ENCODE data around the gene GRK5.
A peak's percentile ranks its signal among the peaks of the same experiment; 100 is the strongest.

Gene GRK5

DNA sequence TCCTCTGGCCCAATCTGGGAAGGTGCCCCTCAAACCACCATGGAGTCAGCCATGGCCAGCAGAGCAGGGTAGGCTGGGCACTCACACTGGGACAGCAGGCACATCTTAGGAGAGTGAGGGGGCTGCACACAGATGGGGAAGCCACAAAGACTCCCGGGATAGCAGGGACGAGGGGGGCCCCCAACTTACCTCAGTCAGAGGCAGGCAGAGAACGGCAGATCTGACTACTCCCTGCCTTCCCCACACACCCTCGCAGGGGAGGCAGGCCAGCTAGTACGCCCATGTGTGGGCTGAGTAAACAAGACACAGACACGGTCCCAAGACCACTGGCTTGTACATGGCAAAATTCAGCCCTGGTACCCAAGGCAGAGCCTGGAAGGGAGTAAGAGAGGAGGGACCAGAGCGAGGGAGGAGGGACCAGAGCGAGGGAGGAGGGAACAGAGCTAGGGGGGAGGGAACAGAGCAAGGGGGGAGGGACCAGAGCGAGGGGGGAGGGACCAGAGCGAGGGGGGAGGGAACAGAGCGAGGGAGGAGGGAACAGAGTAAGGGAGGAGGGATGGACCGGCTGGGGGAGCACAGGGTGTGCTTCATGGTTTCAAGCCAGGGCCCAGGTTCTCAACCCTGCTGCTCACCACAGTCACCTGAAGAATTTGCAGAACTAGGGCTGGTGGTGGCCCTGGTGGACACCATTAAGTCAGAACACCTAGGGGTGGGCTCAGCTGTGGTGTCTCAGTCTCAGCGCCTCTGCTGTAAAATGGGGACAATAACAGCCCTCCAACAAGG, 261.4 kb downstream of the GRK5 start:
- DNase-seq, result no peak

- no peak for DNase-seq
These were observed 261.9 kb downstream of the GRK5 start for GRCh38 chr10:119469325-119469707.

DNA sequence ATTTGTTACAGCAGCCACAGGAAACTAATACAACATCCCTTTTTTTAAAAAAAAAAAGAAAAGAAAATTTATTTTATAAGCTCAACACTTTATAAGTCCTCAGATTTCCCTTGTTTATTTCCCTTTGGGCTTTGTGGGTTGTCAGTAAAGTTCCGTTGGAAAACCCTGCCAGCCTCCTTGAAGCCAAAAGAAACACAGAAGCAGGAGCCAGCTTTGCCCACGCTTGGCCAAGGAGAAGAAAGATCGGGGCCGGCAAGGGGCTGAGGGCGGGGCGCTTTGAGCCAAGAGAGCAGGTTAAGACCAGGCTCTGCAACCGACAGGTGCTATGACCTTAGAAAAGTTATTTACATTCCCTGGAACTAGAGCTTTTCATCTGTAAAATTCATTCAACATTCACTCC, 262.5 kb downstream of the GRK5 start:
- no peak for DNase-seq

GRCh38 chr10:119470920-119471702, 263.7 kb downstream of the GRK5 start:
- DNase-seq, result no peak

DNA sequence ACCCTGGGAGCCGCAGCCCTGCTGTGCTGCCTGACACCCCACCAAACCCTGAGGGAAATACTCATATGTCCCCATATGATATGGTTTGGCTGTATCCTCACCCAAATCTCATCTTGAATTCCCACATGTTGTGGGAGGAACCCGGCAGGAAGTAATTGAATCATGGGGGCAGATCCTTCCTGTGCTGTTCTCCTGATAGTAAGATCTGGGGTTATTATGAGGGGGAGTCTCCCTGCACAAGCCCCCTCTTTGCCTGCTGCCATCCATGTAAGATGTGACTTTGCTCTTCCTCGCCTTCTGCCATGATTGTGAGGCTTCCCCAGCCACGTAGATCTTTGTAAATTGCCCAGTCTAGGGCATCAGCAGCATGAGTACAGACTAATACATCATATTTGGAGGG, 266.4 kb downstream of the GRK5 start:
- no peak for DNase-seq

DNA sequence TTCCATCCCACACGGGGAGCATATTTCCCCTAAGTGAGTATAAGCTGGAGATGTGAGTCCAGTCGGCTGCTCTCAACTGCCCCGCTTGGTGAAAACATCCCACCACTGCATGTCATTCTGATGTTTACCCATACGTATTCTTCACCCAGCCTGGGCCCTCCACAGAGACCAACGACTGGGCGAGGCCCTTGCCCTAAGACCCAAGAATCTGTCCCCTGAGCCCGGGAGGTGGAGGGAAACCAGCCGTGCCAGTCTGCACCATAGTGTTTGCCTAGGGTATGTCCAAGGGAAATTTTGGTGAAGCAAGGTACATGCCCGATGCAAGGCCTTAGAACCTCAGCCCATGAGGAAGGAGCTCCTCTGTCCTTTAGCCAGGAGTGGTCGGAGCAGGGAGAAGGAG, 267.2 kb downstream of the GRK5 start:
- no peak for DNase-seq

DNA sequence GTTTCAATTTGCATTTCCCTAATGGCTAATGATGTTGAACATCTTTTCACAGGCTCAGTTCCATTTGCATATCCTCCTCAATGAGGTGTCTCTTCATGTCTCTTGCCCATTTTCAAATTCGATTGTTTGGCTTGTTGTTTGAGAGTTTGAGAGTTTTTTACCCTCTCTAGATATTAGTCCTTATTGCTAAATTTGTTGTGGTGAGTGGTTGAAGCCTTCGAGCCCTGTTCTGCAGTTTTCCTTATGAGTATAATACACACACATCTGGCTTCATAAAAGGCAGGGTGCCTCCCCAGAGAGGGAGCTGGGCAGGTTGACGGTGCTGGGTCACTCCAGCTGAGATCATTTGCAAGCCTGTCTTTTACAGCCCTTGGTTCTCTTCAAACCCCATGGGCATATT, 270.1 kb downstream of the GRK5 start:
- DNase-seq, result no peak

GRCh38 chr10:119478111-119478802, 270.9 kb downstream of the GRK5 start:
- peak; percentile 34 for DNase-seq

- no peak for DNase-seq
These were observed 271.5 kb downstream of the GRK5 start for GRCh38 chr10:119478811-119479341.

GRCh38 chr10:119479532-119479931, 272.2 kb downstream of the GRK5 start:
- no peak for DNase-seq

DNA sequence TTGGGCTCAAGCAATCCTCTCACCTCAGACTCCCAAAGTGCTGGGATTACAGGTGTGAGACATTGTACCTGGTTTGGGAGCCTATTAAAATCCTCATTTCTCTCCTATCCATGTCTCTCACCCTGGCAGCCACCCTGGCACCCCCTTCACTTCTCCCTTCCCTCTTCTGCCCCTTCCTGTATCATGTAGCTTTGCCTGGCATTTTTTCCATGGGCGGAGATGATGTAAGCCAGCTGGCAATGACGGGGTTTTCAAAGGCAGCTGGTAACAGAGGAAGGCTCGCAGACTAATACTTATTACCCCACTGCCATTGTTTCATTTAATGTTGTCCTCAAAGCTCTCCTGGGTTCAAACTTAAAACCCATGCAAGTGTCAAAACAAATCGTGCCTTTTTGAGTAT, 273.3 kb downstream of the GRK5 start:
- DNase-seq, result no peak

- DNase-seq, result no peak
These were observed 274.5 kb downstream of the GRK5 start for GRCh38 chr10:119481781-119482426.

- DNase-seq, result no peak
These were observed 275.6 kb downstream of the GRK5 start for GRCh38 chr10:119483001-119483400.

GRCh38 chr10:119483839-119484238, 276.5 kb downstream of the GRK5 start:
- DNase-seq, result no peak

DNA sequence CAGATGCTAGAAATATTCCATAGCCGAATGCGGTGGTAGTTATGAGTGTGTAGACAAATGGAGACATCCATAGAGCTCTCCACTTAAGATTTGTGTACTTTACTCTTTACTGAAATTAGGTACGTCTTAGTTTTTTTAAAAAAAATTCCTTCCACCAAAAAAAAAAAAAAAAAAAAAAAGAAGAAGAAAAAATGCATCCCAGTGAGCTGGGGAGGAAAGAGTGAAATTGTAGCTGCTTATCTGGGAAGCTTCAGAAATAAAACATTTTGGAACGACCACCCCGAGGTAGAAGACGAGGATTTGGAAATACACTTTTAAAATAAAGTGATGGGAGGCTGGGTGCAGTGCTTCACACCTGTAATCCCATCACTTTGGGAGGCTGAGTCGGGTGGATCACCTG, 281.3 kb downstream of the GRK5 start:
- DNase-seq, result no peak

GRCh38 chr10:119489991-119490326, 282.6 kb downstream of the GRK5 start:
- no peak for DNase-seq

DNA sequence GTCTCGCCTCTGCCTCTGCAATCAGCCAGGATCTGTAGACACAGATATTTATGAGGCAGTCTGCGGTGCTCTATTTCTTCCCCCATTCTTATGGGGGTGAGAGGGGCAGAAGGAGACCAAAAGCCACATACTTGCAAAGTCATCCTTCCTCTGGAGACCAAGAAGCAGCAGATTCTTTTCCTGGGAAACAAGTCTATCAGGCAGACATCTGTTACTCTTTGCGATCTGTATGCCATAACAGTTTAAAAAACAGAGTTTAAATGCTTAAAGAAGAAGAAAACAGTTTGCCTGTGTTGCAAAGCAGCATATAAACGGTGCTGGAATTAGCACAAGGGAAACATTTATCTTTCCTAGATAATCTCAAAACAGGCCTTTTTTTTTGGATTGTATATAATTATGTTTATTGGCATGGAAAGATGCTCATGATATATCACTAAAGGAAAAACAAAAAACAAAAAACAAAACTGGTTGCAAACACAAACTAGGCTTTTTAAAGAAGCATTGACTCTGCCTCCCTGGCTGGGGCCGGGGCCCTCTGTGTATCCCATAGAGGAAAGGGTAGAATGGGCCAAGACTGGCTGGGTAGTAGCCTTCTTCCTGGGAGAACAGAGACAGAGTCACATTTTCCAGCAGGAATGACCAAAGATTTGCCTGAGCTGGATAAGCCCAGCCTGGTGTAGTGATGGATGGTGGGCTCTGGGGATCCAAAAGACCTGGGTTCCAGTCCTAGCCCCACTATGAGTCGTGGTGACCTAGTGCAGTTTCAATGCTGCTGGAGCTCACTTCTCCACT, 284.8 kb downstream of the GRK5 start:
- no peak for DNase-seq

- DNase-seq, result no peak
These were observed 285.8 kb downstream of the GRK5 start for GRCh38 chr10:119493155-119493554.

GRCh38 chr10:119494236-119495020, 287.1 kb downstream of the GRK5 start:
- DNase-seq, result no peak

- DNase-seq, result no peak
These were observed 287.7 kb downstream of the GRK5 start for GRCh38 chr10:119495021-119495505.

- DNase-seq, result no peak
These were observed 288.2 kb downstream of the GRK5 start for GRCh38 chr10:119495545-119495944.
